Inferior parietal cortex (tissue), 1 donor: ENCODE results near the gene GABRB1.
"Not testable (repeated sequence)": the region's sequence is repeated elsewhere in the genome, so short reads cannot be mapped to it uniquely, and the experiment has no call there.

Experiments used
- DNase-seq: peaks from one replicate; pipeline ENCODE4 v3.0.0-alpha.2; 2016; ENCODE audit errors: extremely low spot score

Gene GABRB1

GRCh38 chr4:47290873-47291272 lies 259.5 kb downstream of the GABRB1 start:
- DNase-seq: not testable (repeated sequence)

GRCh38 chr4:47309165-47309564 lies 277.8 kb downstream of the GABRB1 start:
- DNase-seq: no peak

- DNase-seq: no peak
Observed at GRCh38 chr4:47312170-47312569, 280.8 kb downstream of the GABRB1 start.

GRCh38 chr4:47313384-47313783 lies 282.0 kb downstream of the GABRB1 start:
- DNase-seq: no peak

- no peak for DNase-seq
Observed at GRCh38 chr4:47315346-47315745, 284.0 kb downstream of the GABRB1 start.

GRCh38 chr4:47326025-47326424 lies 294.7 kb downstream of the GABRB1 start:
- DNase-seq: no peak

GRCh38 chr4:47330866-47331265 lies 299.5 kb downstream of the GABRB1 start:
- no peak for DNase-seq

- DNase-seq: no peak
Observed at GRCh38 chr4:47334652-47335051, 303.3 kb downstream of the GABRB1 start.

GRCh38 chr4:47337893-47338292 lies 306.5 kb downstream of the GABRB1 start:
- no peak for DNase-seq

- no peak for DNase-seq
Observed at GRCh38 chr4:47340914-47341313, 309.5 kb downstream of the GABRB1 start.

GRCh38 chr4:47342796-47343195 lies 311.4 kb downstream of the GABRB1 start:
- no peak for DNase-seq

GRCh38 chr4:47349326-47349725 lies 318.0 kb downstream of the GABRB1 start:
- no peak for DNase-seq

GRCh38 chr4:47355568-47355967 lies 324.2 kb downstream of the GABRB1 start:
- DNase-seq: no peak

- DNase-seq: no peak
Observed at GRCh38 chr4:47359891-47360290, 328.5 kb downstream of the GABRB1 start.

GRCh38 chr4:47367761-47368160 lies 336.4 kb downstream of the GABRB1 start:
- no peak for DNase-seq

GRCh38 chr4:47368211-47368610 lies 336.8 kb downstream of the GABRB1 start:
- no peak for DNase-seq

- DNase-seq: no peak
Observed at GRCh38 chr4:47372561-47372960, 341.2 kb downstream of the GABRB1 start.

- no peak for DNase-seq
Observed at GRCh38 chr4:47373174-47373573, 341.8 kb downstream of the GABRB1 start.

GRCh38 chr4:47373709-47374108 lies 342.3 kb downstream of the GABRB1 start:
- no peak for DNase-seq

GRCh38 chr4:47374477-47374876 lies 343.1 kb downstream of the GABRB1 start:
- no peak for DNase-seq

GRCh38 chr4:47378021-47378530 lies 346.7 kb downstream of the GABRB1 start:
- DNase-seq: not testable (repeated sequence)

GRCh38 chr4:47381172-47381571 lies 349.8 kb downstream of the GABRB1 start:
- DNase-seq: no peak

- no peak for DNase-seq
Observed at GRCh38 chr4:47382846-47383360, 351.5 kb downstream of the GABRB1 start.

- peak; percentile 71 for DNase-seq
Observed at GRCh38 chr4:47383829-47384427, 352.6 kb downstream of the GABRB1 start.
